ENCODE data around the gene PHLPP2. TPM values are rescaled to one million over a fixed set of nuclear protein-coding genes. Genes with fewer than 3 reads are reported as not detected.
A peak's percentile ranks its signal among the peaks of the same experiment; 100 is the strongest.

The PHLPP2 gene
- total and polyA plus RNA-seq, 7 donors: 8.2 to 19.0 (median 11.4) TPM

DNA sequence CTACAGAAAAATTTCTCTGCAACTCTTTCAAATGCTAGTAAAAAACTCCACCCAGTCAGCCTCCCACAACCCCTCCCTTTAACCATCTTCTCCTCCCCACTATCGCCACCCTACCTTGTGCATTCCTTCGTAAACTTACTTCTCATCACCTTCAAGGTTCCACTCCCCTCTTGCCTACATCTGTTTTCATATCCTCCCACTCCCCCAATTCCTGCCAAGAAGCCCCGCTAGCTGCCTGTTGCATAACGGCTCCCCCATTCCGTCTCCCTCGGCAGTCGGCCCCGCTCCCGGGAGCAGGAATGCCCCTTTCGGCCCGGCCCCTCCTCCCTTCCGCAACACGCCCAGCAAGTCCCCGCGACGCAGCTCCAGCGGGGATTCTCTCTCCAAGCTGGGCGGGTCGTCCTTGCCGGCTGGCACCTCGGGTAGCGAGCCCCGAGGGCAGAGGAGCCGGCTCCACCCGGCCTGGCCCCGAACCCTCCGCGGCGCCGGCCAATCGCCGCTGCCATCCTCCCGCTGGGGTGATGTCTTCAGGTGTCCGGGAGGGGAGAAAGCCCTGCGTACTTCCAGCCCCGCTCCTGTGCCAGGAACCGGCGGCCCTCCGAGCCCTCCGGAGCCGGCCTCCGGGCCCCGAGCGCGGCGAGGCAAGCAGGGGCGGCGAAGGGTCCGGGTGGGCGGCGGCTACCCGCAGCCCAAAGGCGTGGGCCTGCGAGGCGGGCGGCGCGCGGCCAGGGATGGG lies 1.5 kb downstream of the PHLPP2 start:
- Histone ChIP-seq H3K4me1 (peaks cover 0 to 34% (median 23%) of the 10 kb centered on the region in 4 donors), H3K27ac (peak overlapping the region; percentile 81 to 99 (median 96)), H3K27me3 (no peaks in the 10 kb centered on the region), H3K4me3 (peak overlapping the region; percentile 58 to 96 (median 78)), H3K36me3 (no peaks in the 10 kb centered on the region), H3K9me3 (no peaks in the 10 kb centered on the region)
- intact Hi-C loops (cut with DNase I): loop anchor here (5.0 to 10.0 kb wide), 4 partner anchors 84 to 372 kb away; partner anchors contain the start of genes AP1G1, DHX38, TXNL4B and ZNF19
- TF ChIP-seq POLR2A (IDR thresholded peaks at IDR 0.05) (no peak), CTCF (IDR thresholded peaks at IDR 0.05) (no peak), EP300 (IDR thresholded peaks at IDR 0.05) (no peak), POLR2AphosphoS5 (IDR thresholded peaks at IDR 0.05) (peak in 2 of 4 donors; percentile 50 to 66)
- peak; percentile 86 for DNase-seq
- 0% methylated on average over 59 of the region's 59 CpGs for WGBS, 2 donors

DNA sequence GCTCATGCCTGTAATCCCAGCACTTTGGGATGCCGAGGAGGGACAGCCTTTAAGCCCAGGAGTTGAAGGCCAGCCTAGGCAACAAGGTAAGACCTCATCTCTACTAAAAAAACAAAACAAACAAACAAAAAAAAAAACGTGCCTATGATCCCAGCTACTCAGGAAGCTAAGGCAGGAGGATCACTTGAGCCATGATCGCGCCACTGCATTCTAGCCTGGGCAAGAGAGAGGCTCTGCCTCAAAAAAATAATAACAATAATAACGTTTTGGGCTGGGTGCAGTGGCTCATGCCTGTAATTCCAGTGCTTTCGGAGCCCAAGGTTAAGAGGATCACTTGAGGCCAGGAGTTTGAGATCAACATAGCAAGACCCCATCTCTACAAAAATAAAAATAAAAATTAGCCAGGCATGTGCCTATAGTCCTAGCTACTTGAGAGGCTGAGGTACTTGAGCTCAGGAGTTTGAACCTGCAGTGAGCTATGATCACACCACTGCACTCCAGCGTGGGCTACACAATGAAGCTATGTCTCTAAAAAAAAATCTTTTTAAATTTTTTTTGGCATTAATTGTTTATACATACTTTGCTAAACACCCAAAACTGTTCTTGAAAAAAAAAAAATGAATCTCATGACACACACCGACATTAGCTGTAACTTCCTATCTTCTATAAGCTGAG lies 3.3 kb downstream of the PHLPP2 start:
- intact Hi-C loops (cut with DNase I): loop anchor here (5.0 to 10.0 kb wide), 4 partner anchors 86 to 374 kb away; partner anchors contain the start of genes AP1G1, DHX38, TXNL4B and ZNF19
- no peak for DNase-seq
- Histone ChIP-seq H3K4me1 (peaks cover 0 to 25% (median 20%) of the 10 kb centered on the region in 4 donors), H3K27me3 (no peaks in the 10 kb centered on the region), H3K36me3 (no peaks in the 10 kb centered on the region), H3K9me3 (no peaks in the 10 kb centered on the region), H3K27ac (no peak overlapping the region), H3K4me3 (no peak overlapping the region)
- TF ChIP-seq POLR2A (IDR thresholded peaks at IDR 0.05) (no peak), CTCF (IDR thresholded peaks at IDR 0.05) (no peak), POLR2AphosphoS5 (IDR thresholded peaks at IDR 0.05) (no peak), EP300 (IDR thresholded peaks at IDR 0.05) (no peak)
- 27 to 64% methylated on average over 8 of the region's 8 CpGs for WGBS, 2 donors

DNA sequence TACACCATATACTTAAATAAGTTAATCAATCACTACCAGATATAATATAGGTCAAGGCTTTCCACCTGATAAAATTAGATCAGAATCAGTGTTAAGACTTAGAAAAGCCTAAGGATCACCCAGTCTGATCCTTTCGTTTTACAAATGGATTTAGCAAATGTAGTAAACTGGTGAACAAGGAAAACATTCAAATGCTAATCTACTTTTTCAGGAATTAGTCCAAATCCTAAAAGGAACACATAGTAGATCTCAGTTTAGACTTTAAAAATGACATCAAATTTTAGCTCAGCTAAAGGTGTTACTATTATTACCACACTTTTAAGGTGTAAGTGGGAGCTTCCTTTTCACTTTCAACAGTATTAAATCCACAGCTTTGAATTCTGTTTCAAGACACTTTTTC lies 12.0 kb downstream of the PHLPP2 start:
- intact Hi-C loops (cut with DNase I): no loop called here
- no peak for DNase-seq

GRCh38 chr16:71711789-71712188 lies 12.7 kb downstream of the PHLPP2 start:
- TF ChIP-seq POLR2A (IDR thresholded peaks at IDR 0.05) (no peak), POLR2AphosphoS5 (IDR thresholded peaks at IDR 0.05) (no peak), CTCF (IDR thresholded peaks at IDR 0.05) (no peak), EP300 (IDR thresholded peaks at IDR 0.05) (no peak)
- intact Hi-C loops (cut with DNase I): no loop called here
- 68 to 86% methylated on average over 3 of the region's 3 CpGs for whole genome bisulfite sequencing, 2 donors

More for the DNA sequence above, 12.0 kb downstream of the PHLPP2 start:
- H3K4me3 ChIP-seq: no peak overlapping the region
- H3K27me3 ChIP-seq: no peaks in the 10 kb centered on the region
- TF ChIP-seq POLR2AphosphoS5 (IDR thresholded peaks at IDR 0.05) (no peak), CTCF (IDR thresholded peaks at IDR 0.05) (no peak), EP300 (IDR thresholded peaks at IDR 0.05) (no peak), POLR2A (IDR thresholded peaks at IDR 0.05) (no peak)
- H3K27ac ChIP-seq: no peak overlapping the region
- peaks cover 0 to 4% (median 2%) of the 10 kb centered on the region in 4 donors for H3K4me1 ChIP-seq
- no peaks in the 10 kb centered on the region for H3K9me3 ChIP-seq
- WGBS, 2 donors: 73 to 80% methylated on average over 1 of the region's 1 CpG
- peaks cover 0 to 16% (median 2%) of the 10 kb centered on the region in 4 donors for H3K36me3 ChIP-seq

More at GRCh38 chr16:71711789-71712188, 12.7 kb downstream of the PHLPP2 start:
- Histone ChIP-seq H3K27ac (no peak overlapping the region), H3K9me3 (no peaks in the 10 kb centered on the region), H3K4me3 (no peak overlapping the region), H3K36me3 (peaks cover 0 to 16% (median 2%) of the 10 kb centered on the region in 4 donors), H3K4me1 (peaks cover 0 to 4% (median 2%) of the 10 kb centered on the region in 4 donors), H3K27me3 (no peaks in the 10 kb centered on the region)
- no peak for DNase-seq
